Loucy (cell line): ENCODE results near the gene MAPK1.

ENCODE experiments used
- CTCF ChIP-seq: fragments of 200-600 bp; sonication (generic); conservative IDR thresholded peaks from 2 replicates; pipeline ENCODE4 v1.5.1; 2014; ENCODE audit warnings: mild to moderate bottlenecking, antibody characterized with exemption, low read length
- EZH2phosphoT487 ChIP-seq: fragments of 200-600 bp; IDR thresholded peaks from 2 replicates; pipeline ENCODE4 v1.6.1; 2018; ENCODE audit warnings: antibody characterized with exemption, mild to moderate bottlenecking, moderate library complexity, borderline replicate concordance

GRCh38 chr22:21816787-21817496 lies 50.5 kb downstream of the MAPK1 start:
- TF ChIP-seq CTCF (no peak), EZH2phosphoT487 (no peak)
